ENCODE results near the gene DPEP3.

DNA sequence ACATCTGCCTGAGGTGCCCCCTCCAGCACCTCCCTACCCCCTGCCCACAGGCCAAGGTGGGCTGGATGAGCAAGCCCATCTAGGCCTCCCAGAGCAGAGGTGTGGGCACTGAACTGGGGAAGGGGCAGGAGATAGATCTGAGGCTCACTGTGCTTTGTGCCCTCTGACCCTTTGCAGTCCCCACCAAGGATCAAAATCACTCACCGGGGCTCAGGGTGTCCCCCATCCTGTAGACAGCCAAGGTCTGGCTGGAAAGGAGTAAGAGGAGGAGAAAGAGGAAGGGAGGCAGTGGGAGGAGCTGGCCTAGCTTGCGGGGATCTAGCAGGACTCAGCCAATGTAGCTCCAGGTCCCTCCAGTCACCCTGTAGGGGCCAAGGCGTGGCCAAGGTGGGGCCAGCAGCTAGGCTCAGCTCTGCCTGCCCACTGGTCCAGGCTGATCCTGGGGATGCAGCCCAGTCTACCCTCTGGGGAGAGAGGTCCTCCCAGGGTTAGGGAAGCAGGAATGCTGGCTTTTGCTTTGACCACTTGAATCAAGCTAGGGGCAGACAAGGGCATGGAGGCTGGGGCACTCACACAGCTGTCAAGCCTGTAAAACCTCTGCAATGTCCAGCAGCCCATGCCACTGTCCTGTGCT, 13.6 kb downstream of the DPEP3 start:
- TF ChIP-seq, protein P1, sequence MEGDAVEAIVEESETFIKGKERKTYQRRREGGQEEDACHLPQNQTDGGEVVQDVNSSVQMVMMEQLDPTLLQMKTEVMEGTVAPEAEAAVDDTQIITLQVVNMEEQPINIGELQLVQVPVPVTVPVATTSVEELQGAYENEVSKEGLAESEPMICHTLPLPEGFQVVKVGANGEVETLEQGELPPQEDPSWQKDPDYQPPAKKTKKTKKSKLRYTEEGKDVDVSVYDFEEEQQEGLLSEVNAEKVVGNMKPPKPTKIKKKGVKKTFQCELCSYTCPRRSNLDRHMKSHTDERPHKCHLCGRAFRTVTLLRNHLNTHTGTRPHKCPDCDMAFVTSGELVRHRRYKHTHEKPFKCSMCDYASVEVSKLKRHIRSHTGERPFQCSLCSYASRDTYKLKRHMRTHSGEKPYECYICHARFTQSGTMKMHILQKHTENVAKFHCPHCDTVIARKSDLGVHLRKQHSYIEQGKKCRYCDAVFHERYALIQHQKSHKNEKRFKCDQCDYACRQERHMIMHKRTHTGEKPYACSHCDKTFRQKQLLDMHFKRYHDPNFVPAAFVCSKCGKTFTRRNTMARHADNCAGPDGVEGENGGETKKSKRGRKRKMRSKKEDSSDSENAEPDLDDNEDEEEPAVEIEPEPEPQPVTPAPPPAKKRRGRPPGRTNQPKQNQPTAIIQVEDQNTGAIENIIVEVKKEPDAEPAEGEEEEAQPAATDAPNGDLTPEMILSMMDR (IDR thresholded peaks at IDR 0.05; ENCODE audit: low read length): no peak
- no peak for TF ChIP-seq EZH2 (IDR thresholded peaks at IDR 0.05; ENCODE audit: borderline replicate concordance, low read length)

Data from OCI-LY1 (cell line).